Measurements from ENCODE around the gene RASIP1. TPM values are rescaled to one million over a fixed set of nuclear protein-coding genes. Genes with fewer than 3 reads are reported as not detected.

RASIP1 gene
- total RNA-seq, 1 experiment from 2014 or later, result not detected

GRCh38 chr19:48750771-48751504, 10.5 kb upstream of the RASIP1 start:
- Histone ChIP-seq H3K4me2 (ENCODE audit: low read depth, low read length, poor library complexity, severe bottlenecking) (no peak overlapping the region), H3K79me2 (ENCODE audit: low read length) (no peaks in the 10 kb centered on the region), H3K4me1 (ENCODE audit: low read length) (no peaks in the 10 kb centered on the region), H3K27me3 (ENCODE audit: low read length) (no peaks in the 10 kb centered on the region), H3K9me2 (replicated peaks; ENCODE audit: insufficient read depth, low read length) (no peaks in the 10 kb centered on the region), H3K36me3 (ENCODE audit: insufficient read depth, low read length) (no peaks in the 10 kb centered on the region), H3K4me3 (ENCODE audit: low read length) (no peak overlapping the region), H3K27ac (ENCODE audit: low read length) (no peak overlapping the region), H4K20me1 (ENCODE audit: insufficient read depth, low read depth, low read length) (no peaks in the 10 kb centered on the region), H3K9me3 (ENCODE audit: low read length) (no peaks in the 10 kb centered on the region), H3K9ac (ENCODE audit: low read length) (no peak overlapping the region), H2AFZ (ENCODE audit: low read length) (no peak overlapping the region)
- DNase-seq, result no peak

GRCh38 chr19:48750351-48750750, 9.9 kb upstream of the RASIP1 start:
- no peaks in the 10 kb centered on the region for H4K20me1 ChIP-seq (ENCODE audit: insufficient read depth, low read depth, low read length)
- H3K9me3 ChIP-seq (ENCODE audit: low read length), result no peaks in the 10 kb centered on the region
- no peaks in the 10 kb centered on the region for H3K4me1 ChIP-seq (ENCODE audit: low read length)
- H3K9ac ChIP-seq (ENCODE audit: low read length), result no peak overlapping the region
- no peak overlapping the region for H3K27ac ChIP-seq (ENCODE audit: low read length)
- H3K36me3 ChIP-seq (ENCODE audit: insufficient read depth, low read length), result no peaks in the 10 kb centered on the region
- no peaks in the 10 kb centered on the region for H3K27me3 ChIP-seq (ENCODE audit: low read length)
- H3K79me2 ChIP-seq (ENCODE audit: low read length), result no peaks in the 10 kb centered on the region
- H3K4me3 ChIP-seq (ENCODE audit: low read length), result no peak overlapping the region
- no peak for DNase-seq
- no peak overlapping the region for H3K4me2 ChIP-seq (ENCODE audit: low read depth, low read length, poor library complexity, severe bottlenecking)
- no peak overlapping the region for H2AFZ ChIP-seq (ENCODE audit: low read length)
- no peaks in the 10 kb centered on the region for H3K9me2 ChIP-seq (replicated peaks; ENCODE audit: insufficient read depth, low read length)

GRCh38 chr19:48749571-48750198, 9.3 kb upstream of the RASIP1 start:
- Histone ChIP-seq H3K4me1 (ENCODE audit: low read length) (no peaks in the 10 kb centered on the region), H3K4me3 (ENCODE audit: low read length) (no peak overlapping the region), H2AFZ (ENCODE audit: low read length) (no peak overlapping the region), H3K79me2 (ENCODE audit: low read length) (no peaks in the 10 kb centered on the region), H3K27ac (ENCODE audit: low read length) (no peak overlapping the region), H4K20me1 (ENCODE audit: insufficient read depth, low read depth, low read length) (no peaks in the 10 kb centered on the region), H3K9ac (ENCODE audit: low read length) (no peak overlapping the region), H3K9me3 (ENCODE audit: low read length) (no peaks in the 10 kb centered on the region), H3K36me3 (ENCODE audit: insufficient read depth, low read length) (no peaks in the 10 kb centered on the region), H3K4me2 (ENCODE audit: low read depth, low read length, poor library complexity, severe bottlenecking) (no peak overlapping the region), H3K9me2 (replicated peaks; ENCODE audit: insufficient read depth, low read length) (no peaks in the 10 kb centered on the region), H3K27me3 (ENCODE audit: low read length) (no peaks in the 10 kb centered on the region)
- no peak for DNase-seq

GRCh38 chr19:48746738-48747575, 6.5 kb upstream of the RASIP1 start, which contains the start of gene IZUMO1:
Gene IZUMO1, minus strand, starts transcription at chr19:48746909. Its CDS starts 1,050 bp downstream, at chr19:48745859.
- H3K4me2 ChIP-seq (ENCODE audit: low read depth, low read length, poor library complexity, severe bottlenecking), result peak within 1 kb of the TSS; percentile 45
- H3K27me3 ChIP-seq (ENCODE audit: low read length), result no peaks in the 10 kb centered on the region

GRCh38 chr19:48746110-48746509, 5.7 kb upstream of the RASIP1 start:
- Histone ChIP-seq H3K27ac (ENCODE audit: low read length) (no peak overlapping the region), H3K79me2 (ENCODE audit: low read length) (no peaks in the 10 kb centered on the region), H3K4me2 (ENCODE audit: low read depth, low read length, poor library complexity, severe bottlenecking) (no peak overlapping the region), H3K9ac (ENCODE audit: low read length) (no peak overlapping the region), H2AFZ (ENCODE audit: low read length) (no peak overlapping the region), H3K36me3 (ENCODE audit: insufficient read depth, low read length) (no peaks in the 10 kb centered on the region), H3K27me3 (ENCODE audit: low read length) (no peaks in the 10 kb centered on the region), H3K4me1 (ENCODE audit: low read length) (no peaks in the 10 kb centered on the region), H3K9me2 (replicated peaks; ENCODE audit: insufficient read depth, low read length) (no peaks in the 10 kb centered on the region), H4K20me1 (ENCODE audit: insufficient read depth, low read depth, low read length) (no peaks in the 10 kb centered on the region), H3K9me3 (ENCODE audit: low read length) (no peaks in the 10 kb centered on the region), H3K4me3 (ENCODE audit: low read length) (no peak overlapping the region)
- DNase-seq, result no peak

More at GRCh38 chr19:48746738-48747575, 6.5 kb upstream of the RASIP1 start, which contains the start of gene IZUMO1:
- peak; percentile 87 for DNase-seq
- Histone ChIP-seq H3K4me1 (ENCODE audit: low read length) (no peaks in the 10 kb centered on the region), H4K20me1 (ENCODE audit: insufficient read depth, low read depth, low read length) (no peaks in the 10 kb centered on the region), H3K9me2 (replicated peaks; ENCODE audit: insufficient read depth, low read length) (no peaks in the 10 kb centered on the region), H3K9ac (ENCODE audit: low read length) (no peak within 1 kb of the TSS), H3K36me3 (ENCODE audit: insufficient read depth, low read length) (no peaks in the 10 kb centered on the region), H3K79me2 (ENCODE audit: low read length) (no peaks in the 10 kb centered on the region), H2AFZ (ENCODE audit: low read length) (peak within 1 kb of the TSS; percentile 74; the same call in 1 of the 2 replicates), H3K4me3 (ENCODE audit: low read length) (peak within 1 kb of the TSS; percentile 31; the same call in 1 of the 2 replicates), H3K9me3 (ENCODE audit: low read length) (no peaks in the 10 kb centered on the region), H3K27ac (ENCODE audit: low read length) (no peak within 1 kb of the TSS)

- H3K4me2 ChIP-seq (ENCODE audit: low read depth, low read length, poor library complexity, severe bottlenecking), result no peak overlapping the region
- no peaks in the 10 kb centered on the region for H3K4me1 ChIP-seq (ENCODE audit: low read length)
- H2AFZ ChIP-seq (ENCODE audit: low read length), result no peak overlapping the region
- H3K36me3 ChIP-seq (ENCODE audit: insufficient read depth, low read length), result no peaks in the 10 kb centered on the region
- no peak overlapping the region for H3K27ac ChIP-seq (ENCODE audit: low read length)
- no peak overlapping the region for H3K9ac ChIP-seq (ENCODE audit: low read length)
- H3K79me2 ChIP-seq (ENCODE audit: low read length), result no peaks in the 10 kb centered on the region
- no peak overlapping the region for H3K4me3 ChIP-seq (ENCODE audit: low read length)
- H3K9me3 ChIP-seq (ENCODE audit: low read length), result no peaks in the 10 kb centered on the region
- no peaks in the 10 kb centered on the region for H3K27me3 ChIP-seq (ENCODE audit: low read length)
- no peaks in the 10 kb centered on the region for H3K9me2 ChIP-seq (replicated peaks; ENCODE audit: insufficient read depth, low read length)
- H4K20me1 ChIP-seq (ENCODE audit: insufficient read depth, low read depth, low read length), result no peaks in the 10 kb centered on the region
- peak; percentile 92 for DNase-seq
Measured at GRCh38 chr19:48745208-48745995, 5.0 kb upstream of the RASIP1 start.

- Histone ChIP-seq H3K4me2 (ENCODE audit: low read depth, low read length, poor library complexity, severe bottlenecking) (no peak overlapping the region), H3K27me3 (ENCODE audit: low read length) (no peaks in the 10 kb centered on the region), H3K27ac (ENCODE audit: low read length) (no peak overlapping the region)
Measured at GRCh38 chr19:48742096-48742495, 1.7 kb upstream of the RASIP1 start.

More at GRCh38 chr19:48742096-48742495, 1.7 kb upstream of the RASIP1 start:
- H3K9ac ChIP-seq (ENCODE audit: low read length), result no peak overlapping the region
- DNase-seq, result no peak
- no peaks in the 10 kb centered on the region for H3K36me3 ChIP-seq (ENCODE audit: insufficient read depth, low read length)
- no peak overlapping the region for H3K4me3 ChIP-seq (ENCODE audit: low read length)
- no peaks in the 10 kb centered on the region for H3K9me3 ChIP-seq (ENCODE audit: low read length)
- H2AFZ ChIP-seq (ENCODE audit: low read length), result no peak overlapping the region
- H4K20me1 ChIP-seq (ENCODE audit: insufficient read depth, low read depth, low read length), result no peaks in the 10 kb centered on the region
- H3K79me2 ChIP-seq (ENCODE audit: low read length), result no peaks in the 10 kb centered on the region
- H3K4me1 ChIP-seq (ENCODE audit: low read length), result peaks cover 3% of the 10 kb centered on the region; the same call in 1 of the 2 replicates
- no peaks in the 10 kb centered on the region for H3K9me2 ChIP-seq (replicated peaks; ENCODE audit: insufficient read depth, low read length)

Data from Karpas-422 (cell line).